ENCODE data around the gene SEPTIN2.
A peak's percentile ranks its signal among the peaks of the same experiment; 100 is the strongest.
"Not testable (repeated sequence)": the region's sequence is repeated elsewhere in the genome, so short reads cannot be mapped to it uniquely, and the experiment has no call there.

Gene SEPTIN2

DNA sequence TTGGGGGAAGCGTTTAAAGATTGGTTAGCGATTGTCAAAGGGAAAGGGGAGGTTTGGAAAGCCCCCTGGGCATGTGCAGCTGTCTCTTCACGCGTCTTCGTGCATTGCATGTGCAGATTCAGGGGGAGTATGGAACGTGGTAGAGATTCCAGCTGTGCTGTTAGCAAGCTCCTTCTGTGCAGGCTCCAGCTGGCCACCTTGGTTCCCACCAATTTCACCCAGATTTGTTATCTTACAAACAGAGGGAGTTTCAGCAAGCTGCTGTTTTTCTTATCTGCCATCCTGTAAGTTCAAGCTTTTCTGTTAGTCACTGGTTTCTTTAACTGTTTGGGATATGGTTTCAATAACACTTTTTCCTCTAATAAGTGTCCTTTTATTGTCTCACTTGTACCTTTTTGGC, 70.8 kb downstream of the SEPTIN2 start:
- DNase-seq (ENCODE audit: low spot score), result no peak

DNA sequence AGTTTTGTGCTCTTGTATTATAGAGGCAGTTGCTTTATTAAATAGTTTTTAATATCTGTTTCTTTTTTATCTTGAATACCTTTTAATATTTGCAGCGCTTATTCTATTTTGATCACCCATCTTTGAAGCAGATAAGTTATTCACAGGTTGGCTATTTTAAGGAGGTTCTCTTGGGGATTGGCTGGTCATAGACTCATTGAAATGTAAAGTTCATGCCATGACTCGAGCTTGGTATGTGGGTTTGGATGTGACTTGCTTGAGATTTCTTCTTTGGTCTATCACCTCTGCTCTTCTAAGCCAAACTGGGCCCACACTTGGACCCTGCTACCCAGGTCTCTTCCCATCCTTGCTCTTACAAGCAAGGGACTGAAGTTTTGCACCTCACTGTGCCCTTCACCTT, 74.0 kb downstream of the SEPTIN2 start:
- no peak for DNase-seq (ENCODE audit: low spot score)

DNA sequence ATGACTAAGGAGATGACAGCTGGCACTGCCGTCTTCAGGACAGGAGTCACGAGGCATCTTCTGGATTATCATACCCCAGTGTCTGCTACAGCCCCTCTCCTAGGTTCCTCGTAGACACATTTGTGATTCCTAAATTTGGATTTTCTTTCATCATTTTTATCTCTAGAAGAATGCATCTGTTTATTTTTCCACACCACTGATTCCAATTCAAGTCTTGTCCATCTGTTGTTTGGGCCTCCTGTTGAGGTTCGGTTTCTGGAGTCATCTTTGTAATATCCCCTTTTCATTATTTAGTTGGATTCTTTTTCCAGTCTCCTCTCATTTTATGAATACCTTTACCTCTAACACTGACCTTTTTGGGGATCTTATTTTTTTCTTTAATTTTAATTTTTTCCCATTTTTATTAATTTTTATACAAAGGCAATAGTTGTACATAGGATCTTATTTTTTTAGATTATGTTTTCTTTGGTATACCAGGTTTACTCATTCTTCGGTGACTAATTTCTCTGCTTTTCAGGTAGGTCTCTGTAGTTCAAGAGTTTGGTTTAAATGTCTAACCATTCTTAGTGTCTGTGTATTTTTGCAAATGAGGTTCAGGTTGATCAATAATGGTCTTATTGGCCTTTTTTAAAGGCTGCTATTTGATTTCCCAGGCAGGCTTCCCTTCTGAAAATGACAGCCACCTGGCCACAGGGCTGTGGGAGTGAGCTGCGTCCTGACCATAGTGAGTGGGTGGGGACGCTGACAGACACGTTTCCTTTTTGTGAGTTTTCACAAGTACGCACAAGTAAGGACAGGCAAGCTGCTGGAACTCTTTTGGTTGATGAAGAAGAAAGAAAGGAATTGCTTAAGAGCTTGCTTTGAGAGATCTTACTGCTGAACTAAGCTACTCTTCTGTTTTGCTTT, 74.8 kb downstream of the SEPTIN2 start:
- DNase-seq (ENCODE audit: low spot score), result no peak

DNA sequence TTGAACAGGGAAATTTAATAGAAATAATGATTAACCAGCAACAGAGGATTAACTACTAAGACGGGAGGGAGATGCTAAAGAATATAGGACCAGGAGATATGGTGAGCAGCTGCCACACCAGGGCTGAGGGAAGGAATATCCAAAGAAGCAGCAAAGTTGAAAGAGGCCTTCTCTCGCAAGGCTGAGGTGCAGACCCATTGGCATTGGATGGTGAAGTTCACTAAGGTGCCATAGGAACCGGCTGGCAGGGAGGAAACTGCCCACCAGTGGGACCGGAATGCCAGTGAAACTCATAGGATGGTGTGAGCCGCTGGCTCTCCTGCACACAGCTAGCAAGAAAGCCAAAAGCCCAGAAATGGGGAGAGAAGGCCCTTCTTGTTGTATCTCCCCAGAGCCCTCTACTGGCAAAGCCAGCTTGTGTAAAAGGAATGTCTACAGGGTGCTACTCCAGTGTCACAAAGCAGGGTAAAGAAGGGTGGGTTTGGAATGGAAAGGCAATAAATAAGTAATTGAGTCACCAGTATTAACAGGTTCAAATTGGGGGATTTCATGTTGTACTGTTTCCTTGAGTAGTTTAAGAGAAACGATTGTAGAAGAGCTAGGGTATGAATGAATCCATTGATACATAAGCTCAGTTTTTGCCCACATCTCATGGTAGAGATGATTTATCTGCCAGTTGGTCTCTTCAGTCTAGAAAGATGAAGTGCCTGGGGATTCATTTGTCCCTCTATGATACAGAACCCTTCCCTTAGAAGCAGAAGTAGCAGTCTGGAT, 76.4 kb downstream of the SEPTIN2 start:
- peak; percentile 44 for DNase-seq (ENCODE audit: low spot score)

DNA sequence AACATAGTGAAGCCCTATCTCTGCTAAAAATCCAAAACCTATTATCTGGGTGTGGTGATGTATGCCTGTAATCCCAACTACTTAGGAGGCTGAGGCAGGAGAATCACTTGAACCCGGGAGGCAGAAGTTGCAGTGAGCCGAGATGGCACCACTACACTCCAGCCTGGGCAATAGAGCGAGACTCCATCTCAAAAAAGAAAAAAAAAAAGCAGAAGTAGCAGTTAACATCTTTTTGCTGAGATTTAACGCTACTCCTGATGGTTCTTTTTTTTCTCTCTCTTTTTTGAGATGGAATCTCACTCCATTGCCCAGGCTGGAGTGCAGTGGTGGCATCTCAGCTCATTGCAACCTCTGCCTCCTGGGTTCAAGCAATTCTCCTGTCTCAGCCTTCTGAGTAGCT, 77.0 kb downstream of the SEPTIN2 start:
- DNase-seq (ENCODE audit: low spot score), result peak; percentile 22

DNA sequence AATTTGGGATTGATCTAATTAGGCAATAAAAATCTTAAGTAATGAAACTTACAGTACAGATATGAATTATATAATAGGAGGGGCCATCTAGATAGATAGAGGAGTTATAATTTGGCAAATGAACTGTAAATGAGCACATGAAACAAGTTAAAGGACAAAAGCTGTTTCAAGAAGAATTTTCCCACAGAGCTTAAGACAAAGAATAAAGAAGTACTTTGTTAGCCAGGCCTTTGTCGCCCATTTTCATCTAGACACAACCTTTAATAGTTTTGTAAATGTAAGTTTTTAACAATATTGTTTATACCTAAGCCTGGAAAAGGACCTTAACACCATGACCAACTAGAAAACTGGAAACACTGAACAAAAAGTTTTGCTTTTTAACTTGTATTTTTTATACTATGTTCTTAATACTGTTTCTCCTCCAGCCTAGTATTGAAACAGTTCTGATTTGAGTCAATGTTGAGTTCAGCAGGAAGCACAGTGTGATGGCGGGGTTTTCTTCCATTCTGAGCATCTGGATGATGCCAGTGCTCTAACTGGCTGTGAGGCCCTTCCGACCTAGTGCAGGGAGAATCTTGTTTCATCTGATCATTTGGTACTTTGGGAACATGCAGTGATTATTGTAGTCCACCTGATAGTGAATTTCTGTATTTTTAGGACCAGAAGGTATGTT, 77.9 kb downstream of the SEPTIN2 start:
- no peak for DNase-seq (ENCODE audit: low spot score)

DNA sequence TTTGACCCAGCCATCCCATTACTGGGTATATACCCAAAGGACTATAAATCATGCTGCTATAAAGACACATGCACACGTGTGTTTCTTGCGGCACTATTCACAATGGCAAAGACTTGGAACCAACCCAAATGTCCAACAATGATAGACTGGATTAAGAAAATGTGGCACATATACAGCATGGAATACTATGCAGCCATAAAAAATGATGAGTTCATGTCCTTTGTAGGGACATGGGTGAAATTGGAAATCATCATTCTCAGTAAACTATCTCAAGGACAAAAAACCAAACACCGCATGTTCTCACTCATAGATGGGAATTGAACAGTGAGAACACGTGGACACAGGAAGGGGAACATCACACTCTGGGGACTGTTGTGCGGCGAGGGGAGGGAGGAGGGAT, 81.1 kb downstream of the SEPTIN2 start:
- DNase-seq (ENCODE audit: low spot score), result not testable (repeated sequence)

DNA sequence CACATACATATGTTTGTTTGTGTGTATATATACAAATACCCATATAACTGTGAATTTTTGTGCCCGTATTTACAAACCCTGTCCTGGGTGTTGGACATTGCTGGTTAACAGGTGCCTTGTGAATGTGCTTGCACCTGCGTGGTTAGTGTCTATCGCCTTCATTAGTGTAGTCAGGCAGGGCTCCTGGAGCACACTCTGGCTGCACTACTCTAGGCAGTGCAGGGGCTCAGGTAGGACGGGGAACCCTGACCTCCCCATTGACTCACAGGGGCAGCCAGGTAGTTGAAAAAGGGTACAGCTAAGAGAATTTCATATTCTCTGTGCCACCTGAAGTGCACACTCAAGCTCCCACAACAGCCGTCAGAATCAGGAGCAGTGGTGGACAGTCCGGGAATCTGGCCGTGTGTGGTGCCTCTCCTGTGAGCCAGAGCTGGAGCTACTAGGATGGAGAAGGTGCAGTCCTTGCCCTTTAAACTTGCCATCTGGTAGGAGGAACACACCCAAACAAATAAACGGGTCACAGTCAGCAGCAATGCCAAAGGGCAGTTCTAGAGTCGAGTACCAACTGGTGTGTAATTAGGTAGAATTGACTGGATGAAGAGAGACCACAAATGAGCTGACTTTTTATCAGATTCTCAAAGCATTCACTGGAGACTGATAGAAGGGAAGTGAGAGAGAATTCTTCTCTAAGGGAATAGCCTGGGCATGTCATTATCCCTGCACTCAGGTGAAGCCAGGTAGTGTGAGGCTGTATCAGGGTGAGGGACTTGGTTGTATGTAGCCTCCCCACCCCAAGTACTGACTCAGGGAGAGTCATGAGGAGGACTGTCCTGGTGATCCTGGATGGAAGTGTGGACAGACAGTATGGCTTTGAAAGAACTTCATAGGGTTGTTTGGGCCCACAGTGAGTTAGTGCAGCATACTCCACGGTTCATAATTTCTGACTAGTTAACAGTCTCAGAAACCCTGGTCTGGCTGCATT, 84.5 kb downstream of the SEPTIN2 start:
- no peak for DNase-seq (ENCODE audit: low spot score)

Data from NAMALWA (cell line).